Endothelial cell of umbilical vein (primary cell): ENCODE measurements around the gene ACSS1. TPM values are rescaled to one million over a fixed set of nuclear protein-coding genes. Genes with fewer than 3 reads are reported as not detected.

Source experiments
- BruUV-seq: library from RNA; stranded (reverse); fragments of 400-500 nt; replicated peaks from 2 replicates; lab custom pipeline; 2021; lab: Mats Ljungman, UMichigan
- CTCF ChIA-PET: fragments of 300-600, 350-600 bp; sonication (Branson Sonifier 250); formaldehyde crosslinking; loops from one replicate; lab custom pipeline; 2021; ENCODE audit warnings: antibody characterized with exemption, inconsistent platforms; lab: Charles Lee
- POLR2A ChIA-PET: fragments of 300-600, 350-600 bp; sonication (Branson Sonifier 250); formaldehyde crosslinking; loops from one replicate; lab custom pipeline; 2021; ENCODE audit warnings: antibody characterized with exemption, inconsistent platforms; lab: Charles Lee
- DNase-seq: peaks from one replicate; pipeline ENCODE4 v3.0.0-alpha.2; 2011; ENCODE audit warnings: low read depth, low spot score
- FAIRE-seq: peaks from 2 replicates; lab custom pipeline; 2011; peaks lifted over from hg19 to GRCh38; lab: Jason Lieb, UNC
- H2AFZ ChIP-seq: 2 replicates; pipeline ENCODE4 v1.6.0; 2012; ENCODE audit warnings: low read depth, low read length, control low read depth, inconsistent platforms
- H3K27ac ChIP-seq: 2 replicates; pipeline ENCODE4 v1.5.1; 2011; ENCODE audit warnings: low read depth, mild to moderate bottlenecking, control low read depth, low read length, moderate library complexity; ENCODE audit not compliant: insufficient read depth
- H3K27me3 ChIP-seq, 2 experiments: 2 replicates each; pipeline versions ENCODE4 v1.6.0 to v1.6.1; 2011; ENCODE audit warnings: low read length in 2 of 2, mixed read lengths in 1 of 2; ENCODE audit not compliant: control insufficient read depth in 2 of 2, insufficient read depth in 2 of 2
- H3K36me3 ChIP-seq, 2 experiments: 2 replicates in 1 of 2; 3 replicates in 1 of 2; pipeline ENCODE4 v1.5.1; 2011; ENCODE audit warnings: low read length in 2 of 2, mild to moderate bottlenecking in 1 of 2, moderate library complexity in 1 of 2; ENCODE audit not compliant: control insufficient read depth in 2 of 2, insufficient read depth in 2 of 2; ENCODE audit errors: extremely low read depth in 1 of 2
- H3K4me1 ChIP-seq: 3 replicates; pipeline ENCODE4 v1.5.1; 2011; ENCODE audit warnings: mild to moderate bottlenecking, low read length; ENCODE audit not compliant: control insufficient read depth, insufficient read depth; ENCODE audit errors: extremely low read depth
- H3K4me2 ChIP-seq: 2 replicates; pipeline ENCODE4 v1.6.1; 2011; ENCODE audit warnings: low read length, control low read depth, mixed read lengths; ENCODE audit not compliant: insufficient read depth
- H3K4me3 ChIP-seq, 3 experiments: fragments of 200-600 bp in 1 of 3; sonication (generic), shearing (Covaris generic) in 1 of 3; replicated peaks in 1 of 3; 2 replicates each; pipeline ENCODE4 v1.5.1; 2011 to 2016; ENCODE audit warnings: control low read depth in 3 of 3, low read length in 3 of 3, mild to moderate bottlenecking in 2 of 3, inconsistent platforms in 1 of 3, low read depth in 1 of 3, moderate library complexity in 1 of 3; ENCODE audit not compliant: insufficient read depth in 1 of 3
- H3K79me2 ChIP-seq: 2 replicates; pipeline ENCODE4 v1.6.0; 2012; ENCODE audit warnings: low read length, inconsistent platforms; ENCODE audit not compliant: control insufficient read depth, insufficient read depth
- H3K9ac ChIP-seq: replicated peaks from 2 replicates; pipeline ENCODE3; 2011; ENCODE audit warnings: low read length, control low read depth; ENCODE audit not compliant: insufficient read depth; ENCODE audit errors: extremely low read depth
- H3K9me1 ChIP-seq: replicated peaks from 3 replicates; pipeline ENCODE4 v1.6.0; 2011; ENCODE audit warnings: mild to moderate bottlenecking, low read length; ENCODE audit not compliant: control insufficient read depth, insufficient read depth; ENCODE audit errors: extremely low read depth
- H3K9me3 ChIP-seq: replicated peaks from 2 replicates; pipeline ENCODE4 v1.5.1; 2012; ENCODE audit warnings: low read length, inconsistent platforms; ENCODE audit not compliant: control insufficient read depth, insufficient read depth
- H4K20me1 ChIP-seq: replicated peaks from 2 replicates; pipeline ENCODE3; 2011; ENCODE audit warnings: mild to moderate bottlenecking, low read length; ENCODE audit not compliant: control insufficient read depth, insufficient read depth; ENCODE audit errors: extremely low read depth
- EZH2 ChIP-seq: IDR thresholded peaks from 2 replicates; pipeline ENCODE4 v1.6.1; 2012; ENCODE audit warnings: borderline replicate concordance, low read depth, mild to moderate bottlenecking, moderate library complexity, low read length, inconsistent platforms; ENCODE audit not compliant: severe bottlenecking
- FOS ChIP-seq: IDR thresholded peaks from 2 replicates; pipeline ENCODE4 v1.6.1; 2011; ENCODE audit warnings: mild to moderate bottlenecking, low read length, moderate library complexity, borderline replicate concordance; ENCODE audit not compliant: insufficient read depth
- GATA2 ChIP-seq: IDR thresholded peaks from 2 replicates; pipeline ENCODE4 v1.7.0; 2011; ENCODE audit warnings: low read depth, mild to moderate bottlenecking, moderate library complexity, mixed read lengths, low read length; ENCODE audit not compliant: insufficient read length, insufficient read depth
- JUN ChIP-seq: IDR thresholded peaks from 2 replicates; pipeline ENCODE4 v1.6.1; 2011; ENCODE audit warnings: borderline replicate concordance, low read depth; ENCODE audit not compliant: insufficient read length, insufficient read depth
- MAX ChIP-seq: IDR thresholded peaks from 2 replicates; pipeline ENCODE4 v1.6.1; 2011; ENCODE audit not compliant: insufficient read depth, insufficient read length
- MYC ChIP-seq: IDR thresholded peaks from one replicate; pipeline ENCODE4 v1.6.1; 2011; ENCODE audit warnings: mild to moderate bottlenecking, low read depth, low read length
- POLR2A ChIP-seq: IDR thresholded peaks from 2 replicates; pipeline ENCODE4 v1.6.1; 2012; ENCODE audit warnings: low read depth, mild to moderate bottlenecking, control low read depth, low read length
- POLR2AphosphoS5 ChIP-seq: IDR thresholded peaks from 2 replicates; pipeline ENCODE4 v1.6.1; 2012; ENCODE audit warnings: low read depth, mild to moderate bottlenecking, control low read depth, low read length, moderate library complexity; ENCODE audit not compliant: insufficient read depth
- dilution Hi-C: fragments of 300-500 bp; cut with MboI; formaldehyde crosslinking; loops from one replicate; pipeline ENCODE4 v1.15.0; 2019; ENCODE audit warnings: low sequenced_read_pairs; ENCODE audit not compliant: extremely low pct_ligation_motif_present
- intact Hi-C: fragments of 100-400 bp; cut with micrococcal nuclease; formaldehyde crosslinking; loops from one replicate; pipeline ENCODE4 v1.10.0; 2022
- polyA plus RNA-seq, 4 experiments: library from polyadenylated mRNA; depleted of rRNA in 3 of 4; stranded (reverse) in 3 of 4; unstranded in 1 of 4; fragments of >200 nt; gene quantifications; 2 replicates each; pipeline versions ENCODE4 v1.2.1 to v1.2.3, GENCODE V29; 2011 to 2012; ENCODE audit warnings: missing spikeins in 1 of 4
- total RNA-seq: library from RNA; stranded (reverse); gene quantifications from 2 replicates; pipeline ENCODE4 v1.2.3, GENCODE V29; 2021
- TF ChIP-seq, protein P1 (sequence below), 2 donors: IDR thresholded peaks; 1 replicate in 1 of 2; 2 replicates in 1 of 2; pipeline ENCODE4 v1.5.1; 2011; ENCODE audit warnings: low read length in 2 of 2, mild to moderate bottlenecking in 2 of 2, moderate library complexity in 2 of 2, control low read depth in 1 of 2, inconsistent platforms in 1 of 2, low read depth in 1 of 2; ENCODE audit not compliant: insufficient read depth in 1 of 2; ENCODE audit errors: extremely low read depth in 1 of 2

The ACSS1 gene
- total and polyA plus RNA-seq, 2 donors (not counting 3 experiments of a cell fraction or from before 2014, with no cell fraction given): 6.2 to 17.9 TPM

DNA sequence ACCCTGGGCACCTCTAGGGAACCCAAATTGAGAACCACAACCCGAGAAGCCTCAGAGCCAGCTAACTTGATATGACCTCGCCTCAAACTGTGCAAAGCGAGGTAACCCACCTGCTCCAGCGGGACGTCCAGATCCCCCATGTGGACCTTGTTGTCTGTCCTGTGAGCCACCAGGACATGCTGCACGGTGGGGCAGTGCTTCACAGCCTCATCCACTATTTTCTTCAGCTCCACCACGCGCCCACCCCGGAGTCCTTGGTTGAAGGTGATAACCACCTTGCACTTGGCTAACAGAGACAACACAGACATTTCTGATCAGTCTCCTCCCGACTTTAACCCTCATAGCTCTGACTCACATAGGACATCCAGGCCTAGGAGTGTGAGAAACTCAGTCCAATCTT lies 34.6 kb downstream of the ACSS1 start:
- BruUV-seq: no TSS peak
- Histone ChIP-seq H3K9me1 (no peaks in the 10 kb centered on the region), H3K9me3 (no peaks in the 10 kb centered on the region), H3K4me3 (no peak overlapping the region), H2AFZ (no peak overlapping the region), H3K79me2 (no peaks in the 10 kb centered on the region), H4K20me1 (no peaks in the 10 kb centered on the region), H3K27me3 (no peaks in the 10 kb centered on the region), H3K9ac (no peak overlapping the region), H3K36me3 (no peaks in the 10 kb centered on the region), H3K4me1 (no peaks in the 10 kb centered on the region), H3K27ac (no peak overlapping the region), H3K4me2 (no peak overlapping the region)
- dilution Hi-C loops: no loop called here
- TF ChIP-seq POLR2A: no peak
- no peak for TF ChIP-seq MYC
- TF ChIP-seq, protein P1, sequence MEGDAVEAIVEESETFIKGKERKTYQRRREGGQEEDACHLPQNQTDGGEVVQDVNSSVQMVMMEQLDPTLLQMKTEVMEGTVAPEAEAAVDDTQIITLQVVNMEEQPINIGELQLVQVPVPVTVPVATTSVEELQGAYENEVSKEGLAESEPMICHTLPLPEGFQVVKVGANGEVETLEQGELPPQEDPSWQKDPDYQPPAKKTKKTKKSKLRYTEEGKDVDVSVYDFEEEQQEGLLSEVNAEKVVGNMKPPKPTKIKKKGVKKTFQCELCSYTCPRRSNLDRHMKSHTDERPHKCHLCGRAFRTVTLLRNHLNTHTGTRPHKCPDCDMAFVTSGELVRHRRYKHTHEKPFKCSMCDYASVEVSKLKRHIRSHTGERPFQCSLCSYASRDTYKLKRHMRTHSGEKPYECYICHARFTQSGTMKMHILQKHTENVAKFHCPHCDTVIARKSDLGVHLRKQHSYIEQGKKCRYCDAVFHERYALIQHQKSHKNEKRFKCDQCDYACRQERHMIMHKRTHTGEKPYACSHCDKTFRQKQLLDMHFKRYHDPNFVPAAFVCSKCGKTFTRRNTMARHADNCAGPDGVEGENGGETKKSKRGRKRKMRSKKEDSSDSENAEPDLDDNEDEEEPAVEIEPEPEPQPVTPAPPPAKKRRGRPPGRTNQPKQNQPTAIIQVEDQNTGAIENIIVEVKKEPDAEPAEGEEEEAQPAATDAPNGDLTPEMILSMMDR (IDR thresholded peaks at IDR 0.05; ENCODE audit: extremely low read depth in 1 of 2, insufficient read depth in 1 of 2, low read depth in 1 of 2, low read length in 2 of 2): no peak
- no peak for TF ChIP-seq FOS
- no peak for TF ChIP-seq JUN
- TF ChIP-seq MAX: no peak
- no peak for TF ChIP-seq GATA2
- TF ChIP-seq POLR2AphosphoS5: no peak
- no peak for TF ChIP-seq EZH2
- CTCF ChIA-PET: no interaction called here
- intact Hi-C loops: no loop called here
- FAIRE-seq: no peak
- POLR2A ChIA-PET: no interaction called here
- no peak for DNase-seq
